ENCODE data around the gene MAMLD1. TPM values are rescaled to one million over a fixed set of nuclear protein-coding genes. Genes with fewer than 3 reads are reported as not detected.

MAMLD1 gene
- total and polyA plus RNA-seq, 2 donors (not counting 3 experiments of a cell fraction or from before 2014, with no cell fraction given): 2.5 to 5.6 TPM

DNA sequence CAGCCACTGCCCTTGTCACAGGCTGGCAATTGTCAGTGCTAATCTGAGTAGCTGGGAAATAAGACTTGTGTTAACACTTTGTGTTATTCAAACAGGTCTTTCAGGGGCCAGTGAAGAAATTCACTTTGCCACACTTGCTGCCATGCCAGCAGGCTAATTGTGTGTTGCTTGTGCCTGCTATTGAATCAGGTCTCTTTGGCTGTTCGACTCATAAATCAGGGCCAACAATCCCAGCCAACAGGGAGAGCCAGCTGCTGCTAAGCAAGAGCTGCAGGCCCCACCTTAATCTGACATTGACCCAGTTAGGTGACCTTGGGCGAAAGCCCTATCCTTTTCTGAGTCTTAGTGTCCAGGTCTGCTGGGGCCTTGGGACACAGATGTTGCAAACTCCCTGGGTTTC lies 28.1 kb upstream of the MAMLD1 start:
- no peaks in the 10 kb centered on the region for H3K9me1 ChIP-seq (replicated peaks; ENCODE audit: control insufficient read depth, extremely low read depth, insufficient read depth, low read length)
- H3K4me1 ChIP-seq (ENCODE audit: control insufficient read depth, extremely low read depth, insufficient read depth, low read length): no peaks in the 10 kb centered on the region
- no peak overlapping the region for H3K27ac ChIP-seq (ENCODE audit: insufficient read depth, low read depth, low read length)
- intact Hi-C loops (cut with micrococcal nuclease) (no loop called here), dilution Hi-C loops (cut with MboI; ENCODE audit: extremely low pct_ligation_motif_present, low sequenced_read_pairs) (no loop called here)
- no TSS peak for BruUV-seq (replicated peaks)
- FAIRE-seq (no peak), DNase-seq (ENCODE audit: low read depth, low spot score) (no peak)
- H3K79me2 ChIP-seq (ENCODE audit: control insufficient read depth, insufficient read depth, low read length): no peaks in the 10 kb centered on the region
- H3K4me3 ChIP-seq (replicated peaks in 1 of 3; ENCODE audit: insufficient read depth in 1 of 3, low read depth in 1 of 3, low read length in 3 of 3): no peak overlapping the region
- H4K20me1 ChIP-seq (replicated peaks; ENCODE audit: control insufficient read depth, extremely low read depth, insufficient read depth, low read length): no peaks in the 10 kb centered on the region
- no peaks in the 10 kb centered on the region for H3K36me3 ChIP-seq (ENCODE audit: control insufficient read depth in 2 of 2, extremely low read depth in 1 of 2, insufficient read depth in 2 of 2, low read length in 2 of 2)
- no peak overlapping the region for H2AFZ ChIP-seq (ENCODE audit: low read depth, low read length)
- no peak overlapping the region for H3K9ac ChIP-seq (replicated peaks; ENCODE audit: extremely low read depth, insufficient read depth, low read length)
- no peaks in the 10 kb centered on the region for H3K27me3 ChIP-seq (ENCODE audit: control insufficient read depth in 2 of 2, insufficient read depth in 2 of 2, low read length in 2 of 2)
- no peaks in the 10 kb centered on the region for H3K9me3 ChIP-seq (replicated peaks; ENCODE audit: control insufficient read depth, insufficient read depth, low read length)
- TF ChIP-seq EZH2 (IDR thresholded peaks at IDR 0.05; ENCODE audit: borderline replicate concordance, low read depth, low read length, severe bottlenecking): no peak
- TF ChIP-seq POLR2A (IDR thresholded peaks at IDR 0.05; ENCODE audit: low read depth, low read length): no peak
- TF ChIP-seq, protein P1, sequence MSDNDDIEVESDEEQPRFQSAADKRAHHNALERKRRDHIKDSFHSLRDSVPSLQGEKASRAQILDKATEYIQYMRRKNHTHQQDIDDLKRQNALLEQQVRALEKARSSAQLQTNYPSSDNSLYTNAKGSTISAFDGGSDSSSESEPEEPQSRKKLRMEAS (IDR thresholded peaks at IDR 0.05; ENCODE audit: insufficient read depth, insufficient read length): no peak
- no peak for TF ChIP-seq JUN (IDR thresholded peaks at IDR 0.05; ENCODE audit: borderline replicate concordance, insufficient read depth, insufficient read length, low read depth)
- no peak for TF ChIP-seq FOS (IDR thresholded peaks at IDR 0.05; ENCODE audit: borderline replicate concordance, insufficient read depth, low read length)
- TF ChIP-seq GATA2 (IDR thresholded peaks at IDR 0.05; ENCODE audit: insufficient read depth, insufficient read length, low read depth, low read length): no peak
- TF ChIP-seq, protein P2, sequence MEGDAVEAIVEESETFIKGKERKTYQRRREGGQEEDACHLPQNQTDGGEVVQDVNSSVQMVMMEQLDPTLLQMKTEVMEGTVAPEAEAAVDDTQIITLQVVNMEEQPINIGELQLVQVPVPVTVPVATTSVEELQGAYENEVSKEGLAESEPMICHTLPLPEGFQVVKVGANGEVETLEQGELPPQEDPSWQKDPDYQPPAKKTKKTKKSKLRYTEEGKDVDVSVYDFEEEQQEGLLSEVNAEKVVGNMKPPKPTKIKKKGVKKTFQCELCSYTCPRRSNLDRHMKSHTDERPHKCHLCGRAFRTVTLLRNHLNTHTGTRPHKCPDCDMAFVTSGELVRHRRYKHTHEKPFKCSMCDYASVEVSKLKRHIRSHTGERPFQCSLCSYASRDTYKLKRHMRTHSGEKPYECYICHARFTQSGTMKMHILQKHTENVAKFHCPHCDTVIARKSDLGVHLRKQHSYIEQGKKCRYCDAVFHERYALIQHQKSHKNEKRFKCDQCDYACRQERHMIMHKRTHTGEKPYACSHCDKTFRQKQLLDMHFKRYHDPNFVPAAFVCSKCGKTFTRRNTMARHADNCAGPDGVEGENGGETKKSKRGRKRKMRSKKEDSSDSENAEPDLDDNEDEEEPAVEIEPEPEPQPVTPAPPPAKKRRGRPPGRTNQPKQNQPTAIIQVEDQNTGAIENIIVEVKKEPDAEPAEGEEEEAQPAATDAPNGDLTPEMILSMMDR (IDR thresholded peaks at IDR 0.05; ENCODE audit: extremely low read depth in 1 of 2, insufficient read depth in 1 of 2, low read depth in 1 of 2, low read length in 2 of 2): no peak
- TF ChIP-seq POLR2AphosphoS5 (IDR thresholded peaks at IDR 0.05; ENCODE audit: insufficient read depth, low read depth, low read length): no peak
- no peak for TF ChIP-seq MYC (IDR thresholded peaks at IDR 0.05; ENCODE audit: low read depth, low read length)
- H3K4me2 ChIP-seq (ENCODE audit: insufficient read depth, low read length): no peak overlapping the region
- POLR2A ChIA-PET: no interaction called here
- CTCF ChIA-PET: interaction anchor here (0.9 to 1.1 kb wide), 2 partner anchors 11 to 382 kb away, joined by 3 read pairs; no protein-coding TSS in a partner anchor

Measured in endothelial cell of umbilical vein (primary cell).